ENCODE measurements around the gene SPINK13.
"Not testable (repeated sequence)": the region's sequence is repeated elsewhere in the genome, so short reads cannot be mapped to it uniquely, and the experiment has no call there.

SPINK13 gene

GRCh38 chr5:148312153-148312552, 43.6 kb downstream of the SPINK13 start, which contains the start of gene SPINK7:
TSS of gene SPINK7 (plus strand) at chr5:148312423. CDS start at chr5:148312484, 61 bp downstream.
- no peak for DNase-seq (ENCODE audit: low spot score)

- DNase-seq (ENCODE audit: low spot score): no peak
Measured at GRCh38 chr5:148314187-148314586, 45.6 kb downstream of the SPINK13 start.

GRCh38 chr5:148314731-148315130, 46.1 kb downstream of the SPINK13 start:
- no peak for DNase-seq (ENCODE audit: low spot score)

- not testable (repeated sequence) for DNase-seq (ENCODE audit: low spot score)
Measured at GRCh38 chr5:148320011-148320963, 51.7 kb downstream of the SPINK13 start.

GRCh38 chr5:148333262-148333849, 64.8 kb downstream of the SPINK13 start:
- no peak for DNase-seq (ENCODE audit: low spot score)

GRCh38 chr5:148335259-148335658, 66.7 kb downstream of the SPINK13 start, which contains the start of gene SPINK9:
TSS of gene SPINK9 (plus strand) at chr5:148335559. CDS start at chr5:148335614, 55 bp downstream.
- no peak for DNase-seq (ENCODE audit: low spot score)
